Glutamatergic neuron (in vitro differentiated cells): ENCODE results near the gene ADGRL3. TPM values are rescaled to one million over a fixed set of nuclear protein-coding genes. Genes with fewer than 3 reads are reported as not detected.

ENCODE experiments used
- DNase-seq: peaks from one replicate; pipeline ENCODE4 v3.0.0; 2022
- H3K27ac Mint-ChIP-seq: one replicate; pipeline ENCODE4 v1.8.0; 2020; ENCODE audit warnings: mild to moderate bottlenecking, mixed read lengths, inconsistent platforms; ENCODE audit not compliant: unreplicated experiment
- H3K27me3 Mint-ChIP-seq: one replicate; pipeline ENCODE4 v1.8.0; 2020; ENCODE audit warnings: mild to moderate bottlenecking, moderate library complexity, mixed read lengths, inconsistent platforms; ENCODE audit not compliant: unreplicated experiment
- H3K36me3 Mint-ChIP-seq: one replicate; pipeline ENCODE4 v1.8.0; 2020; ENCODE audit warnings: mild to moderate bottlenecking, mixed read lengths, inconsistent platforms; ENCODE audit not compliant: unreplicated experiment
- H3K4me1 Mint-ChIP-seq: one replicate; pipeline ENCODE4 v1.8.0; 2020; ENCODE audit warnings: mild to moderate bottlenecking, low read depth, mixed read lengths, inconsistent platforms; ENCODE audit not compliant: unreplicated experiment
- H3K4me3 Mint-ChIP-seq: one replicate; pipeline ENCODE4 v1.8.0; 2020; ENCODE audit warnings: mild to moderate bottlenecking, mixed read lengths, inconsistent platforms; ENCODE audit not compliant: unreplicated experiment
- H3K9me3 Mint-ChIP-seq: one replicate; pipeline ENCODE4 v1.8.0; 2020; ENCODE audit warnings: mild to moderate bottlenecking, moderate library complexity, mixed read lengths, inconsistent platforms; ENCODE audit not compliant: unreplicated experiment
- total RNA-seq: library from RNA; stranded (reverse); fragmentation: NEBNext Ultra II Directional; extraction: Animal tissue kit (Norgen Biotek cat#: 25700); gene quantifications from one replicate; pipeline ENCODE4 v1.2.1, GENCODE V29; 2021; ENCODE audit not compliant: unreplicated experiment
- TF ChIP-seq, protein P1 (sequence below): fragments of 200-600 bp; sonication (generic); IDR thresholded peaks from one replicate; pipeline ENCODE4 v1.5.0; 2021; ENCODE audit not compliant: partially characterized antibody, unreplicated experiment

Gene ADGRL3
- total RNA-seq, 1 donor from 2014 or later: 193 TPM

DNA sequence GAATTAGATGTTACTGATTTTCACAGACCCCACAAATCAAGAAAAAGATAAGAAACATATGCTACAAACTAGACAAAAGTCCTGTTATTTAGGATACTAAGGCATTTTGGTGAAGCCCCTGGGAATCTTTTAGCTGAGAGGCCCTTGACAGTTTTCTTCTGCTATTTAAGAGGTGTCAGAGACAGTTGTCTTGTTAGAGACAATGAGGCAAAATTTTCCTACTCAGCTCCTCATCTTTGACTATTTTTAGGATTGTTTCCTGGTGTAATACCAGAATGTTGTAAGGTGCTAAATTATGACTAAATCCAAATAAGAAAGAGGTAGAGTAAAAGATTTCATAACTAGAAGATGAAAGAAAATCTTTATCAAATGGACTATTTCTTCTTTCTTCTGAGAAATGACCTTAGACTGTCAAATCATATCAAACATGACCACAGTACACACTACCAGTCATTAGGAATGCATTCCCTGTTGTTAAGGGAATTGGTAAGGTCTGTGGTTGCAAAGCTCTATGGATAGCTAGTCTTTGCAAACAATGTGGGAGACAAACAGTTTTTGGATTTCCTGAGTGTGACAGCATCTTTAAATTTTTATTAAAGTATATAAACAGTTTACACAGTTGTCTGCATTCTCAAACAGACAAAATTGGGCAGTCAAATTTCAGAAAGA, 926.1 kb downstream of the ADGRL3 start:
- TF ChIP-seq, protein P1, sequence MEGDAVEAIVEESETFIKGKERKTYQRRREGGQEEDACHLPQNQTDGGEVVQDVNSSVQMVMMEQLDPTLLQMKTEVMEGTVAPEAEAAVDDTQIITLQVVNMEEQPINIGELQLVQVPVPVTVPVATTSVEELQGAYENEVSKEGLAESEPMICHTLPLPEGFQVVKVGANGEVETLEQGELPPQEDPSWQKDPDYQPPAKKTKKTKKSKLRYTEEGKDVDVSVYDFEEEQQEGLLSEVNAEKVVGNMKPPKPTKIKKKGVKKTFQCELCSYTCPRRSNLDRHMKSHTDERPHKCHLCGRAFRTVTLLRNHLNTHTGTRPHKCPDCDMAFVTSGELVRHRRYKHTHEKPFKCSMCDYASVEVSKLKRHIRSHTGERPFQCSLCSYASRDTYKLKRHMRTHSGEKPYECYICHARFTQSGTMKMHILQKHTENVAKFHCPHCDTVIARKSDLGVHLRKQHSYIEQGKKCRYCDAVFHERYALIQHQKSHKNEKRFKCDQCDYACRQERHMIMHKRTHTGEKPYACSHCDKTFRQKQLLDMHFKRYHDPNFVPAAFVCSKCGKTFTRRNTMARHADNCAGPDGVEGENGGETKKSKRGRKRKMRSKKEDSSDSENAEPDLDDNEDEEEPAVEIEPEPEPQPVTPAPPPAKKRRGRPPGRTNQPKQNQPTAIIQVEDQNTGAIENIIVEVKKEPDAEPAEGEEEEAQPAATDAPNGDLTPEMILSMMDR: no peak
- Mint-ChIP-seq H3K4me3 (no peak overlapping the region), H3K9me3 (no peaks in the 10 kb centered on the region), H3K27me3 (peaks cover 6% of the 10 kb centered on the region), H3K4me1 (peaks cover 7% of the 10 kb centered on the region), H3K36me3 (peaks cover under 1% of the 10 kb centered on the region), H3K27ac (no peak overlapping the region)
- no peak for DNase-seq
